Memory B cell (primary cell): Measurements from ENCODE around the gene COX7A1.

Experiments used
- ATAC-seq: fragments of 150-1000 bp; cut with Tn5 transposase; 2 replicates; pipeline ENCODE4 v1.10.0; 2021; ENCODE audit warnings: low read depth, mild to moderate bottlenecking, moderate library complexity
- DNase-seq, 2 donors: peaks; one replicate each; pipeline ENCODE4 v3.0.0; 2022; ENCODE audit warnings: low spot score in 2 of 2
- H3K27ac Mint-ChIP-seq: one replicate; pipeline ENCODE4 v1.8.0; 2022; ENCODE audit warnings: mild to moderate bottlenecking, moderate library complexity, mixed read lengths
- H3K27me3 Mint-ChIP-seq: one replicate; pipeline ENCODE4 v1.8.0; 2022; ENCODE audit warnings: mixed read lengths
- H3K36me3 Mint-ChIP-seq: one replicate; pipeline ENCODE4 v1.8.0; 2022; ENCODE audit warnings: mild to moderate bottlenecking, mixed read lengths
- H3K4me1 Mint-ChIP-seq: one replicate; pipeline ENCODE4 v1.8.0; 2022; ENCODE audit warnings: mixed read lengths
- H3K4me3 Mint-ChIP-seq: one replicate; pipeline ENCODE4 v1.8.0; 2022; ENCODE audit warnings: mild to moderate bottlenecking, moderate library complexity, mixed read lengths
- H3K9me3 Mint-ChIP-seq: one replicate; pipeline ENCODE4 v1.8.0; 2022; ENCODE audit warnings: mixed read lengths

The COX7A1 gene

GRCh38 chr19:36152019-36152351 lies 262 bp downstream of the COX7A1 start:
- H3K27me3 Mint-ChIP-seq: no peaks in the 10 kb centered on the region
- no peak for ATAC-seq
- H3K27ac Mint-ChIP-seq: no peak overlapping the region
- no peak for DNase-seq
- H3K9me3 Mint-ChIP-seq: no peaks in the 10 kb centered on the region
- peaks cover 30% of the 10 kb centered on the region for H3K36me3 Mint-ChIP-seq
- no peak overlapping the region for H3K4me3 Mint-ChIP-seq
- H3K4me1 Mint-ChIP-seq: no peaks in the 10 kb centered on the region

DNA sequence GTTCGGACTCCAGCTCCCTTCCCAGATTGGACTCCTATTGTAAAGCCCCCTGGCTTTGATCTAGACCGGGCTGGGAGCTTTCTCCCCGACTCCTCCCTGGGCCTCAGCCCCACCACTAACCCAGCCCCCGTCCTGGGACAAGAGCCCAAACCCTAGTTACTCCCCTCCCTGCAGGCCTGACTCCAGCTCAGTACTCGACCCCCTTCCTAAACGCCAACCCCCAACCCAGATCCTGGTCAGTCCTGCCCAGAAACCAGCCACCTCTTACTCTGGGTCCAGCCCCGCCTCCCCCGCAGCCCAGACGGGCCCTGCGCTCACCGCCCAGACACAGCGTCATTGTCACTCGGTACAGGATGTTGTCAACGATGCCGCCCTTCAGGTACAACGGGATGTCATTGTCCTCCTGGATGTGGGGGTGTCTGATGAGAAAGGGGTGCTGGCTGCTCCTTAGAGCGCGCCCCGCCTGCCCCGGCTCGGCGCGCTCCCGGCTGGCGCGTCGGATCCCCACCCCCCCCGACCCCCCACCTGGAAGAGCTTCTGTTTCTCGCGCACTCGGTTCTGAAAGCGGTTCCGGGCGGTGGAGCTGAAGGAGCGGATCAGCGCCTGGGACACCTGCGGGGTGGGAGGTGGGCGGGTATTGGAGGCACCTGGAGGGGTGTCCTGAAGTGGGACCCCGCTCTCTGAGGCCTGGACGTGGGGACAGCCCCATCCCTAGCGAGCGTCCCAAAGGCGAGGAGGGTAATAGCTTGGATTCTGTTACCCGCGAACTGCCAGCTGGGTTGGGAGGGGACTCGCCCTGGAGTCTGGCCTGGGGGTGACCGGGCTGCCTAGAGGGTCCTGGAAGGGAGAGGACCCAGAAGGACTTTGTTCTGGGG lies 866 bp downstream of the COX7A1 start:
- H3K27me3 Mint-ChIP-seq: no peaks in the 10 kb centered on the region
- ATAC-seq: no peak

DNA sequence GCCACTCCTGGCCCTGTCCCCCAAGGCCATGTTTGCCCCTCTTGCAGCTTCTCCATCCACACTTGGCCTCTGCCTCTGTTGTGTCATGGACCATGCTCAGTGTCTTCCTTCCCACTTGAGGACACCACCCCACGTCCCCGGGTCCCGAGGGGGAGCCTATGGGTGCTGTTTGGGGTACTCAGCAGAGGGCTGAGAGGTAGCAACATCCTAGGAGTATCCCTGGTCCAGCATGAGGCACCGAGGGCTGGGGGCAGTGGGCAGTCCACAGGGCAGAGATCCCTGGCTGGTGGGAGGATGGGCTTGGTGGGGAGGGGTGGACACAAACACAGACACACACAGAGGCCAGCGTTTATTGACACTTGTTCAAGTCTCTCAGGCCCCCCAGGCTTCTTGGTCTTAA lies 1.7 kb downstream of the COX7A1 start:
- DNase-seq: no peak
- ATAC-seq: no peak
- Mint-ChIP-seq H3K4me3 (no peak overlapping the region), H3K27me3 (no peaks in the 10 kb centered on the region), H3K27ac (no peak overlapping the region), H3K9me3 (no peaks in the 10 kb centered on the region), H3K36me3 (peaks cover 41% of the 10 kb centered on the region), H3K4me1 (peaks cover 4% of the 10 kb centered on the region)

More for the DNA sequence above, 866 bp downstream of the COX7A1 start:
- no peaks in the 10 kb centered on the region for H3K9me3 Mint-ChIP-seq
- no peak overlapping the region for H3K27ac Mint-ChIP-seq
- H3K4me3 Mint-ChIP-seq: no peak overlapping the region
- DNase-seq: no peak
- H3K36me3 Mint-ChIP-seq: peaks cover 34% of the 10 kb centered on the region
- H3K4me1 Mint-ChIP-seq: peaks cover 2% of the 10 kb centered on the region

DNA sequence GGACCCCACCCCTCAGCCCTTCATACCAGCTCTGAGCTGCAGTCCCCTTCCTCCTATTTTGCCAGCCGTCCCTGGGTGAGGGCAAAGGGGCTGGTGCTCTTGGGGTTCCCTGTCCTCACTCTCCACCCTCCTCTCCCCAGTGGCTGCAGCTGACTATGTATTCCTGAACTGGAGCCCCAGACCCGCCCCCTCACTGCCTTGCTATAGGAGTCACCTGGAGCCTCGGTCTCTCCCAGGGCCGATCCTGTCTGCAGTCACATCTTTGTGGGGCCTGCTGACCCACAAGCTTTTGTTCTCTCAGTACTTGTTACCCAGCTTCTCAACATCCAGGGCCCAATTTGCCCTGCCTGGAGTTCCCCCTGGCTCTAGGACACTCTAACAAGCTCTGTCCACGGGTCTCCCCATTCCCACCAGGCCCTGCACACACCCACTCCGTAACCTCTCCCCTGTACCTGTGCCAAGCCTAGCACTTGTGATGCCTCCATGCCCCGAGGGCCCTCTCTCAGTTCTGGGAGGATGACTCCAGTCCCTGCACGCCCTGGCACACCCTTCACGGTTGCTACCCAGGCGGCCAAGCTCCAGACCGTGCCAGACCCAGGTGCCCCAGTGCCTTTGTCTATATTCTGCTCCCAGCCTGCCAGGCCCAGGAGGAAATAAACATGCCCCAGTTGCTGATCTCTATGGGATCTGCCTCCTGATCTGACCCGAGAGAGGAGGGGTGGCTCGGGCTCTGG lies 2.4 kb downstream of the COX7A1 start:
- no peak overlapping the region for H3K4me3 Mint-ChIP-seq
- peaks cover 44% of the 10 kb centered on the region for H3K36me3 Mint-ChIP-seq
- no peak overlapping the region for H3K27ac Mint-ChIP-seq
- H3K9me3 Mint-ChIP-seq: no peaks in the 10 kb centered on the region
- no peak for DNase-seq
- H3K4me1 Mint-ChIP-seq: peaks cover 4% of the 10 kb centered on the region
- no peak for ATAC-seq
- H3K27me3 Mint-ChIP-seq: no peaks in the 10 kb centered on the region

DNA sequence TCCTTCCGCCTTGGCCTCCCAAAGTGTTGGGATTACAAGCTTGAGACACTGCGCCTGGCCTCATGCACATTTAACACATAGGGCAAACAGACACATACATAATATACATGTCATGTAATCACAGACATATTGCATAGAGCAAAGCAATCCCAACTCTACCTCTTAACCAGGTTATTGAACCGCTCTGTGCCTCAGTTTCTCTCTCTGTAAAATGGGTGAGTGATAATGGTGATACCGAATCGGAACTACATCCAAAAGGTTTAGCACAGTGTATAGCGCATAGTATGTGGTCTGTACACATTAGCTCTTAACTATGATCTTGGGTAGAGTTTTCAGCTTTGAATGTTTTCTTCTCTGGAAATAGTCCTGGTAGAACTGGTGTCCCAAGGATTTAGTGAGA lies 7.6 kb downstream of the COX7A1 start:
- H3K4me1 Mint-ChIP-seq: peaks cover 14% of the 10 kb centered on the region
- DNase-seq: no peak
- ATAC-seq: no peak
- no peak overlapping the region for H3K4me3 Mint-ChIP-seq
- H3K27me3 Mint-ChIP-seq: no peaks in the 10 kb centered on the region
- no peak overlapping the region for H3K27ac Mint-ChIP-seq
- peaks cover 50% of the 10 kb centered on the region for H3K36me3 Mint-ChIP-seq
- peaks cover 4% of the 10 kb centered on the region for H3K9me3 Mint-ChIP-seq

DNA sequence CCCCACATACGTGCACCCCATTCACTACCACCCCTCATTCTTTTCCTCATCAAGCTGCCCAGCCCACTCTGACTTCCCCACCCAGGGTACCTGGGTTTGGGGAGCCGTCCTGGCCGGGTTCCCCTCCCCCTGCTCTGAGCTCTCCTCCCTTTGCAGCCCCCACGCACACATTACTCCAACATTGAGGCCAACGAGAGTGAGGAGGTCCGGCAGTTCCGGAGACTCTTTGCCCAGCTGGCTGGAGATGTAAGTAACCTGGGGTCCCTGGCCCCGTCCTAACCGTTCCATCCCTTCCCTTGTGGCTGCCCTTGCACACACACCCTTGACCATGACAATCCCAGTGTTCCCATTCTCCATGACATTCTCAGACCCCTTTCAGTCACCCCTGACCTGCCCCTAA lies 9.8 kb downstream of the COX7A1 start:
- no peak for ATAC-seq
- peak overlapping the region; percentile 21 for H3K27ac Mint-ChIP-seq
- peaks cover 38% of the 10 kb centered on the region for H3K36me3 Mint-ChIP-seq
- H3K9me3 Mint-ChIP-seq: peaks cover 4% of the 10 kb centered on the region
- peaks cover 14% of the 10 kb centered on the region for H3K4me1 Mint-ChIP-seq
- no peak for DNase-seq
- peak overlapping the region; percentile 43 for H3K4me3 Mint-ChIP-seq
- no peaks in the 10 kb centered on the region for H3K27me3 Mint-ChIP-seq

DNA sequence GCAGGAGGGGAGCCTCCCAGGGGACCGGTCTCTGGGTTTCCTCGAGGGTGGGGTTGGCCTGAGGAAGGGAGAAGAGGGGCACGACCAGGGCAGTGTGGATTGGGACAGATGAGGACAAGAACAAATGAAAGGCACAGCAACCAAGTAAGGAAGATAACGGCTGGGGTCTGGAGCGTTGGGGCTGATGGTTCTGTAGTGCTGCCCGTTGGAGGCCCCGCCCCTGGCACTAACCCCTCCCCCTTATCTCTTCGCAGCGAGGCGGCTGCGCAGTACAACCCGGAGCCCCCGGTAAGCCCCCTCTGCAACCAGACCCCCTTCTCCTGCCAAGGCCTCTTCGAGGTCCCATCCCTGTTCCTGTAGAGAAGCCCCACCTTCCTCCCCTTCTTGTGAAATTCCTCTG lies 10.2 kb downstream of the COX7A1 start:
- Mint-ChIP-seq H3K36me3 (peaks cover 35% of the 10 kb centered on the region), H3K4me3 (peak overlapping the region; percentile 32), H3K9me3 (peaks cover 4% of the 10 kb centered on the region), H3K4me1 (peaks cover 14% of the 10 kb centered on the region), H3K27ac (peak overlapping the region; percentile 73), H3K27me3 (no peaks in the 10 kb centered on the region)
- no peak for DNase-seq
- ATAC-seq: no peak

DNA sequence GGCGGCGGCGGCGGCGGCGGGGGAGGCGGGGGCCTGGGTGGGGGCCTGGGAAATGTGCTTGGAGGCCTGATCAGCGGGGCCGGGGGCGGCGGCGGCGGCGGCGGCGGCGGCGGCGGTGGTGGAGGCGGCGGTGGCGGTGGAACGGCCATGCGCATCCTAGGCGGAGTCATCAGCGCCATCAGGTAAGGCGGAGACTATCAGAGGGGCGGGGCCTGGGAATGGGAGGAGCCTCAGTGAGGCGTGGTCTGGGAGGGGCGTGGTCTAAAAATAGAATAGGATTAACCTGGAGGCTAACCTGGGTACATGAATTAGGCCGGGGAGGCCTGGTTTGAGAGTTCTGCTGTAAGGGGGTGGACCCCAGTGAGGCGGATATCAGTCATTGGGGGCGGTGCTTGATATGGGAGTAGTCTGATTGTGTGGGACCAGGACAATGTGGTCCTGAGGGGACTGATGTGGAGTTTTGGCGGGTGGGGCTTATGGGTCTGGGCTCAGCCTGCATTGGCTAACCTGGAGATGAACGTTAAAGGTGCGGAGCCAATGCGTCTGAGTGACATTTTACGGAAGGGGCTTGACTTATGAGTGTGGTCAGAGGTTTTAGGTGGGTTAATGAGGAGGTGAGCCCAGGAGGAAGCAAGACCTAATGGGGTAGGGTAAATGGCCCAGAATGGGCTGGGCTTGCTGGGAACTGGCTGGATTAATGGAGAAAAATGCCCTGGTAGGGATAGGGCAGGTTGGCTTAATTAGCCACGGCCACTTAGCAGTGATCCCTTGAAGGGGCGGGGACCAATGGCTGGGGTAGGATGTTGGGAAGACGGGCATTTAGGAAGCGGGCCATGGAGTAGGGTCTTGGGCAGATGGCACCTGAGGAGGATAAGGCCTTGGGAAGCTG lies 11.0 kb downstream of the COX7A1 start:
- peak overlapping the region; percentile 98 for H3K4me3 Mint-ChIP-seq
- peaks cover 15% of the 10 kb centered on the region for H3K4me1 Mint-ChIP-seq
- H3K9me3 Mint-ChIP-seq: peaks cover 4% of the 10 kb centered on the region
- H3K27me3 Mint-ChIP-seq: no peaks in the 10 kb centered on the region
- peak; percentile 73 for ATAC-seq
- peak overlapping the region; percentile 73 for H3K27ac Mint-ChIP-seq
- peak; percentile 93 to 94 for DNase-seq
- H3K36me3 Mint-ChIP-seq: peaks cover 29% of the 10 kb centered on the region

GRCh38 chr19:36140304-36141038 lies 11.8 kb downstream of the COX7A1 start:
- peaks cover 4% of the 10 kb centered on the region for H3K9me3 Mint-ChIP-seq
- peaks cover 22% of the 10 kb centered on the region for H3K36me3 Mint-ChIP-seq
- peaks cover 14% of the 10 kb centered on the region for H3K4me1 Mint-ChIP-seq
- H3K27me3 Mint-ChIP-seq: no peaks in the 10 kb centered on the region
- ATAC-seq (peak; percentile 8), DNase-seq (peak; percentile 11 to 52)
- H3K27ac Mint-ChIP-seq: peak overlapping the region; percentile 73
- peak overlapping the region; percentile 98 for H3K4me3 Mint-ChIP-seq

GRCh38 chr19:36139473-36140303 lies 12.6 kb downstream of the COX7A1 start, which contains the start of gene CAPNS1:
Gene CAPNS1 (plus strand): TSS chr19:36140066. CDS start chr19:36141012, 946 bp downstream.
- H3K27me3 Mint-ChIP-seq: no peaks in the 10 kb centered on the region
- H3K27ac Mint-ChIP-seq: peak within 1 kb of the TSS; percentile 73
- peak within 1 kb of the TSS; percentile 98 for H3K4me3 Mint-ChIP-seq
- DNase-seq: peak; percentile 89 to 93
- H3K4me1 Mint-ChIP-seq: peaks cover 14% of the 10 kb centered on the region
- peaks cover 19% of the 10 kb centered on the region for H3K36me3 Mint-ChIP-seq
- peaks cover 4% of the 10 kb centered on the region for H3K9me3 Mint-ChIP-seq
- ATAC-seq: peak; percentile 76

- H3K27me3 Mint-ChIP-seq: no peaks in the 10 kb centered on the region
- peak overlapping the region; percentile 98 for H3K4me3 Mint-ChIP-seq
- DNase-seq (no peak), ATAC-seq (no peak)
- peaks cover 18% of the 10 kb centered on the region for H3K36me3 Mint-ChIP-seq
- peaks cover 4% of the 10 kb centered on the region for H3K9me3 Mint-ChIP-seq
- H3K4me1 Mint-ChIP-seq: peaks cover 14% of the 10 kb centered on the region
- peak overlapping the region; percentile 73 for H3K27ac Mint-ChIP-seq
Observed at GRCh38 chr19:36139120-36139472, 13.2 kb downstream of the COX7A1 start.

GRCh38 chr19:36136964-36137686 lies 15.1 kb downstream of the COX7A1 start:
- DNase-seq: no peak
- Mint-ChIP-seq H3K36me3 (peaks cover 7% of the 10 kb centered on the region), H3K27ac (peak overlapping the region; percentile 66), H3K4me3 (peak overlapping the region; percentile 47), H3K27me3 (no peaks in the 10 kb centered on the region), H3K4me1 (peaks cover 11% of the 10 kb centered on the region), H3K9me3 (peaks cover 4% of the 10 kb centered on the region)
- no peak for ATAC-seq
